KMS-11 (cell line): ENCODE results near the gene KAZALD1.
"Not testable (repeated sequence)": the region's sequence is repeated elsewhere in the genome, so short reads cannot be mapped to it uniquely, and the experiment has no call there.

ENCODE experiments used
- H2AFZ ChIP-seq: fragments of 200-600 bp; sonication (generic); 2 replicates; pipeline ENCODE4 v1.6.1; 2016; ENCODE audit warnings: antibody characterized with exemption, mixed run types, low read depth
- H3K27ac ChIP-seq: fragments of 200-600 bp; sonication (generic); 2 replicates; pipeline ENCODE4 v1.6.1; 2016; ENCODE audit warnings: mild to moderate bottlenecking, mixed run types
- H3K27me3 ChIP-seq: fragments of 200-600 bp; sonication (generic); 2 replicates; pipeline ENCODE4 v1.6.1; 2017; ENCODE audit warnings: mild to moderate bottlenecking, low read depth, mixed run types, moderate library complexity; ENCODE audit not compliant: insufficient read depth
- H3K36me3 ChIP-seq: fragments of 200-600 bp; sonication (generic); 2 replicates; pipeline ENCODE4 v1.6.1; 2017; ENCODE audit warnings: mild to moderate bottlenecking, mixed run types; ENCODE audit not compliant: insufficient read depth
- H3K4me1 ChIP-seq: fragments of 200-600 bp; sonication (generic); 2 replicates; pipeline ENCODE4 v1.6.1; 2016; ENCODE audit warnings: mild to moderate bottlenecking, low read depth, mixed run types; ENCODE audit not compliant: poor library complexity, severe bottlenecking
- H3K4me2 ChIP-seq: fragments of 200-600 bp; sonication (generic); 2 replicates; pipeline ENCODE4 v1.7.0; 2016; ENCODE audit warnings: mild to moderate bottlenecking, mixed run types
- H3K4me3 ChIP-seq: fragments of 200-600 bp; sonication (generic); IDR thresholded peaks from 2 replicates; pipeline ENCODE4 v1.6.1; 2017; ENCODE audit warnings: low read depth, low read length, mixed read lengths; ENCODE audit not compliant: insufficient read depth
- H3K79me2 ChIP-seq: fragments of 200-600 bp; sonication (generic); 2 replicates; pipeline ENCODE4 v1.6.1; 2016; ENCODE audit warnings: low read depth, mixed run types; ENCODE audit not compliant: insufficient read depth
- H3K9ac ChIP-seq: fragments of 200-600 bp; sonication (generic); 2 replicates; pipeline ENCODE4 v1.6.1; 2016; ENCODE audit warnings: mild to moderate bottlenecking, mixed run types
- H4K20me1 ChIP-seq: fragments of 200-600 bp; sonication (generic); 2 replicates; pipeline ENCODE4 v1.6.1; 2016; ENCODE audit warnings: mild to moderate bottlenecking, mixed run types; ENCODE audit not compliant: insufficient read depth
- CTCF ChIP-seq: fragments of 200-600 bp; sonication (generic); conservative IDR thresholded peaks from 2 replicates; pipeline ENCODE4 v1.6.1; 2017; ENCODE audit warnings: low read depth, mild to moderate bottlenecking, antibody characterized with exemption, low read length, moderate library complexity, mixed read lengths

KAZALD1 gene

GRCh38 chr10:101032637-101033224 is 29.1 kb upstream of the KAZALD1 start:
- Histone ChIP-seq H3K27ac (no peak overlapping the region), H2AFZ (no peak overlapping the region), H3K4me2 (no peak overlapping the region), H3K4me1 (no peaks in the 10 kb centered on the region), H4K20me1 (no peaks in the 10 kb centered on the region), H3K9ac (no peak overlapping the region), H3K4me3 (no peak overlapping the region), H3K27me3 (peaks cover 16% of the 10 kb centered on the region; the same call in 1 of the 2 replicates), H3K79me2 (no peaks in the 10 kb centered on the region), H3K36me3 (no peaks in the 10 kb centered on the region)
- no peak for TF ChIP-seq CTCF

- Histone ChIP-seq H3K79me2 (no peaks in the 10 kb centered on the region), H3K4me2 (no peak overlapping the region), H3K27me3 (peaks cover 12% of the 10 kb centered on the region; the same call in 1 of the 2 replicates), H2AFZ (no peak overlapping the region), H3K27ac (no peak overlapping the region), H3K36me3 (no peaks in the 10 kb centered on the region), H3K4me1 (no peaks in the 10 kb centered on the region), H3K4me3 (no peak overlapping the region), H3K9ac (no peak overlapping the region), H4K20me1 (no peaks in the 10 kb centered on the region)
- no peak for TF ChIP-seq CTCF
These were observed 28.5 kb upstream of the KAZALD1 start for GRCh38 chr10:101033276-101033675.

GRCh38 chr10:101034404-101034803 is 27.4 kb upstream of the KAZALD1 start:
- H4K20me1 ChIP-seq, H3K36me3 ChIP-seq, H3K79me2 ChIP-seq, H2AFZ ChIP-seq, H3K27ac ChIP-seq, H3K4me2 ChIP-seq, H3K9ac ChIP-seq, H3K4me3 ChIP-seq, H3K4me1 ChIP-seq, H3K27me3 ChIP-seq: not testable (repeated sequence)

GRCh38 chr10:101035314-101035713 is 26.5 kb upstream of the KAZALD1 start:
- Histone ChIP-seq H3K36me3 (no peaks in the 10 kb centered on the region), H3K27me3 (peaks cover 5% of the 10 kb centered on the region; the same call in 1 of the 2 replicates), H3K79me2 (no peaks in the 10 kb centered on the region), H3K27ac (no peak overlapping the region), H3K4me3 (no peak overlapping the region), H3K9ac (no peak overlapping the region), H3K4me2 (no peak overlapping the region), H3K4me1 (no peaks in the 10 kb centered on the region), H2AFZ (no peak overlapping the region), H4K20me1 (no peaks in the 10 kb centered on the region)
- no peak for TF ChIP-seq CTCF

GRCh38 chr10:101035916-101036702 is 25.7 kb upstream of the KAZALD1 start:
- no peaks in the 10 kb centered on the region for H3K36me3 ChIP-seq

More at GRCh38 chr10:101035916-101036702, 25.7 kb upstream of the KAZALD1 start:
- H3K27me3 ChIP-seq, result peaks cover 2% of the 10 kb centered on the region; the same call in 1 of the 2 replicates
- no peak overlapping the region for H3K9ac ChIP-seq
- H3K4me2 ChIP-seq, result no peak overlapping the region
- H3K4me1 ChIP-seq, result peaks cover 2% of the 10 kb centered on the region
- no peak overlapping the region for H2AFZ ChIP-seq
- H4K20me1 ChIP-seq, result no peaks in the 10 kb centered on the region
- H3K79me2 ChIP-seq, result no peaks in the 10 kb centered on the region
- H3K27ac ChIP-seq, result no peak overlapping the region
- no peak overlapping the region for H3K4me3 ChIP-seq
- TF ChIP-seq CTCF, result no peak
